Activated T-cell treated with anti-CD3 and anti-CD28 coated beads, Interleukin-2, amount 50 U/mL, for 1 hour (primary cell): ENCODE measurements around the gene NEXN.
"Not testable (repeated sequence)": the region's sequence is repeated elsewhere in the genome, so short reads cannot be mapped to it uniquely, and the experiment has no call there.

Experiments
- DNase-seq: peaks from one replicate; pipeline ENCODE4 v3.0.0-alpha.2; 2020

Gene NEXN

GRCh38 chr1:77906624-77907023 is 18.2 kb downstream of the NEXN start:
- no peak for DNase-seq

- no peak for DNase-seq
Measured at GRCh38 chr1:77910116-77910515, 21.7 kb downstream of the NEXN start.

- DNase-seq = not testable (repeated sequence)
Measured at GRCh38 chr1:77918918-77919317, 30.5 kb downstream of the NEXN start.

- no peak for DNase-seq
Measured at GRCh38 chr1:77925518-77925917, 37.1 kb downstream of the NEXN start.

GRCh38 chr1:77925956-77926355 is 37.5 kb downstream of the NEXN start:
- DNase-seq = no peak

GRCh38 chr1:77926561-77927357 is 38.3 kb downstream of the NEXN start:
- no peak for DNase-seq

GRCh38 chr1:77927414-77927813 is 39.0 kb downstream of the NEXN start:
- DNase-seq = no peak

- DNase-seq = no peak
Measured at GRCh38 chr1:77929806-77930205, 41.4 kb downstream of the NEXN start.

GRCh38 chr1:77938651-77939050 is 50.2 kb downstream of the NEXN start:
- no peak for DNase-seq

- no peak for DNase-seq
Measured at GRCh38 chr1:77940921-77941570, 52.6 kb downstream of the NEXN start.

GRCh38 chr1:77942400-77943140 is 54.1 kb downstream of the NEXN start:
- no peak for DNase-seq

- DNase-seq = no peak
Measured at GRCh38 chr1:77945345-77945744, 56.9 kb downstream of the NEXN start.

GRCh38 chr1:77948841-77949424 is 60.5 kb downstream of the NEXN start:
- no peak for DNase-seq

- no peak for DNase-seq
Measured at GRCh38 chr1:77950873-77951272, 62.4 kb downstream of the NEXN start.

- DNase-seq = no peak
Measured at GRCh38 chr1:77951328-77951727, 62.9 kb downstream of the NEXN start.

GRCh38 chr1:77953907-77954306 is 65.5 kb downstream of the NEXN start:
- no peak for DNase-seq

- DNase-seq = no peak
Measured at GRCh38 chr1:77954521-77954920, 66.1 kb downstream of the NEXN start.

GRCh38 chr1:77955709-77956108 is 67.3 kb downstream of the NEXN start:
- no peak for DNase-seq

- DNase-seq = no peak
Measured at GRCh38 chr1:77956464-77956863, 68.0 kb downstream of the NEXN start.

- DNase-seq = no peak
Measured at GRCh38 chr1:77958391-77958790, 70.0 kb downstream of the NEXN start.

GRCh38 chr1:77958850-77959249 is 70.4 kb downstream of the NEXN start:
- no peak for DNase-seq

- no peak for DNase-seq
Measured at GRCh38 chr1:77961392-77961791, 73.0 kb downstream of the NEXN start.

GRCh38 chr1:77966291-77966690 is 77.9 kb downstream of the NEXN start:
- no peak for DNase-seq

- no peak for DNase-seq
Measured at GRCh38 chr1:77970192-77970591, 81.8 kb downstream of the NEXN start.
